Endometrial microvascular endothelial cells (primary cell): ENCODE results near the gene TTLL11. TPM values are rescaled to one million over a fixed set of nuclear protein-coding genes. Genes with fewer than 3 reads are reported as not detected.

Experiments
- in situ Hi-C: cut with HindIII; loops from 2 replicates; pipeline ENCODE4 v1.10.0; 2017; ENCODE audit warnings: low sequenced_read_pairs, low pct_unique_long_range_greater_than_20kb; ENCODE audit errors: inconsistent ontology term
- total RNA-seq: library from RNA; depleted of rRNA; stranded (reverse); fragments of >200 nt; gene quantifications from one replicate; pipeline ENCODE4 v1.2.3, GENCODE V29; 2015; ENCODE audit errors: inconsistent ontology term

TTLL11 gene
- total RNA-seq, 1 donor from 2014 or later: 2.0 TPM

GRCh38 chr9:121937240-121937639 lies 155.9 kb downstream of the TTLL11 start:
- in situ Hi-C loops: no loop called here

- in situ Hi-C loops: no loop called here
These were observed 157.4 kb downstream of the TTLL11 start for GRCh38 chr9:121935739-121936138.

- in situ Hi-C loops: no loop called here
These were observed 162.2 kb downstream of the TTLL11 start for GRCh38 chr9:121930956-121931355.

DNA sequence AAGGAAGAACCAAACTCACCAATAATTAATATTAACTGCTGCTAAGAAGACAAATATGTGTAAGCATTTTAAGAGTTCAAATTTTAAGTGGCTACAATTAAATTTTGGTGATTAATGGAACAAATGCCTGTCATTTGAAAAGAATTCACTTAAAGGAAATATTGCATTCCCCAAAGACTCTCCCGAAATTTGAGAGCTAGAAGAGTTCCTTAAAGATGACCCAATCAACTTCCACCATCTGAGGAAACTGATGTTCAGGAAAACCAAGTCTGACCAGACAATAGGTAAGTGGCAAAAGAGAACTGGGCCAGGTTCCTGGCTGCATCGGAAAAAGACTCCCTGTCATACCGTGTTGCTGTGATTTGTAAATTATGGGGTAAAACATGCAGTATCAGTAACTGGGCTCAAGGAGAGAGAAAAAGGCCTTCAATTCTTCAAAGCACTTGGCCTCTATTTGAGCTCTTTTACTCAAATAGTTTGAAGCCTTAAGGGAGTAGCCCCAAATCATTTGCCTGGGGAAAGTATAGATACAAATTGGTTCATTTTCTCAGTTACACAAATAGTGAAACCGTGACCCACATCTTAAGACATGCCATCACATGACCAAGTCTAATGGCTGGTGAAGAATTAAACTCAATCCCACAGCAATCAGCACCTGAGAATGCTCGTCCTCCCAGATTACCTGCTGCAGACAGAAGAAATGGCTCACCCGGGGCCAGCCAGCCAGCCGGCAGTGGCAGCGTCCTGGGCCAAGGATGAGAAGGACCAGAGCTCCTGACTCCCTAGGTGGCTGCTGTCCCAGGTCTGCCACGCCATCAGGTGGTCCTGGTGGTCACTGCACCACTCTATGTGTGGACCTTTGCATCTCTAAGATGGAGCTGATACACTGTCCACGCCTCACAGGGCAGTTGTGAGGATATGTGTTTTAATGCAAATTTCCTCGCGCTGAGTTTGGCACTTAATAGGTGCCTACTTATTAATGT lies 162.9 kb downstream of the TTLL11 start:
- in situ Hi-C loops: no loop called here

DNA sequence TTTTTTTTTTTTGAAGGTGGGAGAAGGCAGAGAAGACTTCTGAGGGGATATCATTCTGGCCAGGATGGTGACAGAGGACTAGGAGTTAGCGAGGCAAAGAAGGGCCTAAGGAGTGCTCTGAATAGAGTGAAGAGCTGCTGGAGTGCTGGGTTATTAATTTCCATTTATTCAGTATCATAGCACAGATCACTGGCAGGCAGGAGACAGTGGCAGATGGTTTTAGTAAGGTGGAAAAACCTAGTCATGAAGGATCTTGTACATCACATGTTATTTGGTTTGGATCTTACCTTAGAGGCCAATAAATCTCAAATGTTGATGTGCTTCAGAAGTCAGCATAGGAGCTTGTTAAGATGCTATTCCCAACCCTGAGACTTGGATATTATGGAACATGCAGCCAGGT lies 165.5 kb downstream of the TTLL11 start:
- in situ Hi-C loops: no loop called here

DNA sequence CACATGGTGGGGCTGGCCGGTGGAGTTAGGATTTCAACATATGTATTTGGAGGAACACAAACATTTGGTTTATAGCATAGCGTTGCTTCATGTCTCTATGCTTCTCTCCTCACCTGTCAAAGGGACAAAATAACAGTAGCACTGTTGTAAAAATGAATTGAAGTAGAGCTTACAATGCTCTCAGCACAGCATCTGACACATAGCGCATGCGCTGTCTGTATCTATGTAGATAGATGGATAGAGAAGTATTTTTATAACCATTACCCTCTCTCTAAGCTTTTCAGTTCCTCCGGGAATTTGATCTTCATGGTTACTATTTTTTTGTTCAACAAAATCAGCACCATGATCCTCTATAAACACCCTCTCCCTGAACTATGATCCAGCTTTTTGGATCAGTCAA lies 166.0 kb downstream of the TTLL11 start:
- in situ Hi-C loops: no loop called here

DNA sequence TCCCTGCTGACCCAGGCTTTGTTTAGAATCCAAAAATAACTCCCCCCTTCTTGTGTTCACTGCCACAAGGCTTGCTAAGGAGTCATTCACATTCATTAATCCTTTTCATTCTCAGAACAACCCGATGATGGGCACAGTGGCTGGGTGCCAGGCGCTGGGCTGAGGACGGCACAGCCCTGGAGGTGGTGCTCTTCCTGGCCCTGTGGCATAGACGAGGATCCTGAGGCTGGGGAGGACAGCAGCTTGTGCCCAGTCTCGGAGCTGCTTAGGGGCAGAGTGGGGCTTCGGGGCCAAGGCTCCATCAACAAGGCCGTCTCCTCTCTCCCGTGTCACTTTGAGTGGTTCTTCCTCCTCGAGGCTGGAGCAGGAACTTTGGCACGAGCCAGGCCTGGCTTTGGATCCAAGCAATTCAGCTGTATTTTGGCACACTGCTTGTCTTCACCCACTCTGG lies 166.7 kb downstream of the TTLL11 start:
- in situ Hi-C loops: no loop called here

DNA sequence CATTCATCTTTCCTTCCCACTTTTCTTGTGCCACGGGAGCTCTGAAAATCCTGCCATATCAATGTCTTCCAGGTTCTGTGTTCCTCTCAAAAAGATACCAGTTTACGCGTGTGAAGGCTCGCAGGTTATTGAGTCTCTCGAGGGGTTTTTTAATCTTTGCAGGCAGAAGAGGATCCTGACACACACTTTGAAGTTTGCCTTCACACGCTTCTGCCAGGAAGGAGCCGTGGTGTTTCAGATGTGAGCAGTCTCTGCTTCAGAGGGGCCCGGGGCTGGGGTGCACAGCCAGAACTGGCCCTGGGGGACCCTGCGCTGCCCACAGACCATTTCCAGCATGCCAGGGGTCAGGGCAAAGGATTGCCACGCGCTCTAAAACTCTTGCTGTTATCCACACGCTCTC lies 167.2 kb downstream of the TTLL11 start:
- in situ Hi-C loops: no loop called here

DNA sequence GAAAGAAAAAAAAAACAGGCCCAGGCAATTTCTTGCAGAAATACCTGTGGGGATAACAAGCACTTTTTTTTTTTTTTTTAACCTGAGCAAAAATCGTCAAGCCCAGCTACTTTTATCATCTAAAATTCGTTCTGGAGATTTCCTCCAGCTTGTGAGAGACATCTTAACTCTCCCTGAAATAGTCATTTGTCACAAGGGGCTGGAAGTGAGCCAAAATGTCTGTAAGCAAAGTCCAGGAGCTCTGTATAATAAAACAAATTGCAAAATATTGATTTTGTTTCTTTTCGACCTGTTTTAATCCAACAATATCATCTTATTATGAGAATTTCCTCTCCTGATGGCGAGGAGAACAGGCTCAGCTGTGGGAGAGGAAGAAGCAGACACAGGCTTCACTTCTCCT lies 168.4 kb downstream of the TTLL11 start:
- in situ Hi-C loops: no loop called here

- in situ Hi-C loops: no loop called here
These were observed 171.7 kb downstream of the TTLL11 start for GRCh38 chr9:121921444-121921843.

- in situ Hi-C loops: no loop called here
These were observed 175.5 kb downstream of the TTLL11 start for GRCh38 chr9:121917375-121918335.

DNA sequence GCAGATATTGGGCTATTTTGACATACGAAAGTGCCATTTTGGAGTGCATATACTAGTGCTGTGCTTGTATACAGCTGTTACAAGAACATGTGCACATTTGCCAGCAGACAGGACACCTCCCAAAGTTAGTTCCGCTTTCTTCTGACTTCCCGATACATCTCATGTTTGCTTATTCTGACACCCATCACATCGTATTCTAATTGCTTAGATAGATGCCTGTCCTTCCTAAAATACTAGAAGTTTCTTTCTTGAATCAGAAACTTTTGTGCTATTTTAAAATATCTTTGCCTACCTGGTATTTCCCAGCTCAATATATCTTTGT lies 177.8 kb downstream of the TTLL11 start:
- in situ Hi-C loops: no loop called here

DNA sequence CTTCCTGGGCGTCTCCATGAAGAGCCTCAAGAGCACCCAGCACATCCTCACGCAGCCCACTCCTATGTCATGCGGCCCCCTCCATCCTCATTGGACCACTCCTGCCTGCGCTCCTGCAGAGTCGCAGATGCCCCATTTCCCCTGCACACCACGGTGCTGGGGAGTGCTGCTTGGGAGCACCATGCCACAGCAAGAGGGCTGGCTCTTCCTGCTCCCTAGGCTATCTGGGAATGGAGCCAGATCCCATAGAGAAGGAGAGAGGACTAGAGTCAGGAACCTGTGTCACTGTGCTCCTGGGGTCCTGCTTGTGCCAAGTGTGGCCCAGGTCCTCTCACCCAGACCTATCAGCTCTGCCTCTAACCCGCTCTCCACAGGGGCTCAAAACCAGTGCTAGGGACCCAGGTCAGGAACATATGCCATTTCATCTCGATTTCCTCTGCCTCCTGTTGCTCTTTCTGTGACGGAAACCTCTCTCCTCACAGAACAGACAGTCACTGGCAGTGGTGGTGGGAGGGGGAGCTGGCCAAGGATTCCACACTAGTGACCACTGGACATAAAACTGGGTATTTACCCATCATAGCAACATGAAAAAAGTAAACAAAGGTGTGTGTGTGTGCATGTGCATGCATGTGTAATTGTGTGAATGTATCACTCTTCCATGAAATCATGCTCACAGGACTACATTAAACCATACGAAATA lies 178.4 kb downstream of the TTLL11 start:
- in situ Hi-C loops: no loop called here

- in situ Hi-C loops: no loop called here
These were observed 179.0 kb downstream of the TTLL11 start for GRCh38 chr9:121914017-121914595.

GRCh38 chr9:121912812-121913627 lies 180.1 kb downstream of the TTLL11 start:
- in situ Hi-C loops: no loop called here

DNA sequence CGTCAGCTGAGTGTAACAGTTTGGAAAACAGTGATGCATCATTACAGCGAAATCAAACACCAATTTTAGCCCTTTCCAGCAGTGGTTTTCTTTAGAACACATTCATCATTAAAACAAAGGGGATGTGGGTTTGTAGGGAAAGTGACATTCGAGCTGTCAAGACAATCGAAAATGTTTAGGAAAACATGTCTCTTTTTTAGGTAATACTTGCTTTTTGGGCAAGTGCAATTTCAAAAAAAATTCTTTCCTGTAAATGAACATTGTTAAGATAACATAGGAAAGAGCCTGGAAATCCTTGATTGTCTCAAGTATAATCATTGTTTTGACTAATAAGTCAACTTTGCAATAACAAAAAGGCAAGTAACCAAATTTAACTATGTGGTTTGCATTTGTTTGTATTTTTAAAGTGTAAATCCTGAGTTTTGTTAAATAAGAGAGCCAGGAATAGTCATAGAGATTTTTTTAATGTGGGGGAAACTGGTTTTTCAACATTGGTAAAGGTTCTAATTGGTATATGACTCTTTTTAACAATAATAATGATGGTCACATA lies 182.5 kb downstream of the TTLL11 start:
- in situ Hi-C loops: no loop called here

DNA sequence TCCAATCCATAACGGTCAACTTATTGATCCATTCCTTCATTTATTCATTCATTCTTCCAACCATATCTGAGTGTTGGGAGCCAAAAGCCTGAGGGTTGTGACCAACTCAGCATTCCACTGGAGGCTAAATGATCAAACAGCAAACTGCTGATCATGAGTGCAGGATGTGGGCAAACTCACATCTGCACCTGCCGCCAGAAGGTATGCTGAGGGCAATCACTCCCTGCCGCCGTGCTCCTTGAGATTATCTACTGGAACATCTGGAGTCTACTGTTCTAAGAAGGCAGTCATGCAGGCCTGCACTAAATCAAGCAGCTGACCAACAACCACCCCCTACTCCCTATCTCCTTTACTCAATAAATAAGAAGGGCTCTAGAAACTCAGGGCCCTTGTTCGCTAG lies 184.0 kb downstream of the TTLL11 start:
- in situ Hi-C loops: no loop called here
